CD4-positive, alpha-beta T cell treated with Interleukin-4 for 4 hours (primary cell): ENCODE results near the gene RAD52.

ENCODE experiments used
- DNase-seq: peaks from one replicate; pipeline ENCODE4 v3.0.0-alpha.2; 2020

Gene RAD52

GRCh38 chr12:949453-950191 lies at the start of gene RAD52:
TSS of gene RAD52 (minus strand) at chr12:949694. CDS start at chr12:933058, 16,636 bp downstream.
- DNase-seq: peak; percentile 98

GRCh38 chr12:998020-998874 lies 48.8 kb upstream of the RAD52 start:
- DNase-seq: no peak

- DNase-seq: no peak
These were observed 48.0 kb upstream of the RAD52 start for GRCh38 chr12:997505-997904.

GRCh38 chr12:996881-997280 lies 47.4 kb upstream of the RAD52 start:
- no peak for DNase-seq

- DNase-seq: no peak
These were observed 43.2 kb upstream of the RAD52 start for GRCh38 chr12:992647-993046.

GRCh38 chr12:991350-992333 lies 42.1 kb upstream of the RAD52 start:
- peak; percentile 26 for DNase-seq

- DNase-seq: peak; percentile 78
These were observed 41.3 kb upstream of the RAD52 start, which contains the start of gene ERC1 for GRCh38 chr12:990661-991349. TSS of gene ERC1 (plus strand) at chr12:991223. CDS start at chr12:1027904, 36,681 bp downstream.

- DNase-seq: peak; percentile 36
These were observed 40.5 kb upstream of the RAD52 start for GRCh38 chr12:989751-990660.

- DNase-seq: no peak
These were observed 39.6 kb upstream of the RAD52 start for GRCh38 chr12:989051-989450.

GRCh38 chr12:988646-989045 lies 39.2 kb upstream of the RAD52 start:
- DNase-seq: no peak

GRCh38 chr12:981961-982360 lies 32.5 kb upstream of the RAD52 start:
- no peak for DNase-seq

- no peak for DNase-seq
These were observed 31.8 kb upstream of the RAD52 start for GRCh38 chr12:981176-981828.

GRCh38 chr12:979349-979748 lies 29.9 kb upstream of the RAD52 start:
- DNase-seq: no peak

GRCh38 chr12:977156-977555 lies 27.7 kb upstream of the RAD52 start:
- no peak for DNase-seq

GRCh38 chr12:976644-977043 lies 27.1 kb upstream of the RAD52 start:
- DNase-seq: no peak

- no peak for DNase-seq
These were observed 24.9 kb upstream of the RAD52 start for GRCh38 chr12:974271-974862.

- DNase-seq: no peak
These were observed 22.5 kb upstream of the RAD52 start for GRCh38 chr12:971991-972390.

- no peak for DNase-seq
These were observed 20.3 kb upstream of the RAD52 start for GRCh38 chr12:969821-970220.

- DNase-seq: no peak
These were observed 19.1 kb upstream of the RAD52 start for GRCh38 chr12:968545-968944.

- no peak for DNase-seq
These were observed 18.1 kb upstream of the RAD52 start for GRCh38 chr12:967641-968040.
